NCI-H748 (cell line): ENCODE measurements around the gene FBXL3.
"Not testable (repeated sequence)": the region's sequence is repeated elsewhere in the genome, so short reads cannot be mapped to it uniquely, and the experiment has no call there.

Source experiments
- DNase-seq: peaks from one replicate; lab custom pipeline; 2025; ENCODE audit not compliant: unreplicated experiment; lab: John Stamatoyannopoulos, UW

Gene FBXL3

DNA sequence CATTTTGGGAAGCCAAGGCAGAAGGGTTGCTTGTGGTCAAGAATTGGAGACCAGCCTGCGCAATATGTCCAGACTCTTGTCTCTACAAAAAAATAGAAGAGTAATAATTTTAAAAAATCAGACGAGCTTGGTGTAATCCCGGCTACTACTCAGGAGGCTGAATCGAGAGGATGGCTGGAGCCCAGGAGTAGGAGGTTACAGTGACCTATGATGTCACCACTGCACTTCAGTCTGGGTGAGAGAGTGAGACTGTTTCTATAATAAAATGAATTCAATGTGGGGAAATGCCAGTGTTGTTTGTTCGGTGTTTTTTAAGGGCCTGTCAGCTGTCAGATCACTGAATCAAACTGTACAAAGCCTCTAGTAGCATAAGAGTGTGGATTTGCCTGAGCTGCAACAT lies 1.2 kb upstream of the FBXL3 start:
- peak; percentile 34 for DNase-seq

- peak; percentile 87 for DNase-seq
Observed at GRCh38 chr13:77026255-77026860, 601 bp downstream of the FBXL3 start.

DNA sequence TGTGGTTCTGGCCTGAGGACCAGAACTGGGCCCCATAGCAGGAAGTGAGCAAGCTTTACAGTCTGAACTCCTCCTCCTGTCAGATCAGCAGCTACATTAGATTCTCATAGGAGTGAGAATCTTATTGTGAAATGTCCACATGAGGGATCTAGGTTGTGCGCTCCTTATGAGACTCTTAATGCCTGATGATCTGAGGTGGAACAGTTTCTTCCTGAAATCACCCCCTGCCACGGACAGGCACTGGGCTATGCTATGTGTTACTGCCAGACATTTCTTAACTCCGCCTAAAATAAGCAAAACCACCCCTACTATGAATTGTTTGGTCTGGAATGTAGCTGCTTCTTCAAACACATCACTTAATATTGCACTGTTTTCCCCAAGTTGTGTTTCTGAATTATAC lies 4.6 kb downstream of the FBXL3 start:
- no peak for DNase-seq

DNA sequence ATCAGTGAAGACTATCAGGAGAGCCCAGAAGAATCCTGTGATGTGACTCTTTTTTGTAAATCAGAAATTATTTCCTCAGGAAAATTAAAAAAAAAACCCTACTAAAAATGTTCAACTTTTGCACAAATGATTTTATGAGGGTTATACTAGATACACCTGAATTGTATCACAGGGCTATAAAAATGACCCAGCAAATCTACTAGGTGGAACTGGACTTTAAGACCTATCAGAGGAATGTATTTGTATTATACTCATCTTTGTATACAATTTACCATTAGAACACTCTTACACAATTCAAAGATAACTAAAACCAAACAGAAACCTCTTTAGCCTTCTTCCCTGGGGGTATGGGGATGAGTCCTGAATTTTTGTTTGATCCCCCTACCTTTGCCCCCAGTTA lies 7.2 kb downstream of the FBXL3 start:
- no peak for DNase-seq

DNA sequence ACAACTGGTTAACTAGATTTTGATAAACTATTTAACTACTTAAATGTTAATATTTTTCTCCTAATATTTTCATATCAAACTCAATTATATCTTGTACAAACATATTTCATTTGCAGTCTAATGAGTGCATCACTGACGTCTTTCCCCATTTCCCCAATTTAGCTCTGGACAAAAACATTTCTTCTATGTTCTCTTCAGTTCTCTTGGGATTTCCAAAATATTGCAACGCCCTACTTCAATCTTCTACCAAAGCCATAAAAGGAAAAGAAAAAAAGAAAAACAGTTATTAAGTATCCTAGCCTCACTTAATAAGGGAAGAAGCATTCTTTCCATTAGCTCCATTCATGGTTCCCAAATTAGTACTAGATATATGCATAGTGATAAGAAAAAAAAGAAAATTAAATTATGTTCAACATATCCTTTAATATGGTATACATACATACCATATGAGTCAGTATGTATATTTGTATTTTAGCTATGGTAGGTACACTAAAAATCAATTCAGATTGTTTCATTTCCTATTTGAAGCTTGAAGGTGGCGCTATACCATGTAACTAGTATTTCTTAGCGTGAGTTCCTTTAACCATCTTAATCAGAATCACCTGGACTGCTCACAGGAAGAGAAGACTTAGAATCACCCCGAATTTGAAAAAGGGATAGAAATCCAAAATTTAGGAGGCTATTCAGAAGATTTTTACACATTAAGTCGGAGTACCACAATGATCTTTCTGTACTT lies 9.9 kb downstream of the FBXL3 start:
- DNase-seq: no peak

- no peak for DNase-seq
Observed at GRCh38 chr13:77016251-77016812, 10.6 kb downstream of the FBXL3 start.

- no peak for DNase-seq
Observed at GRCh38 chr13:77014906-77015685, 11.9 kb downstream of the FBXL3 start.

DNA sequence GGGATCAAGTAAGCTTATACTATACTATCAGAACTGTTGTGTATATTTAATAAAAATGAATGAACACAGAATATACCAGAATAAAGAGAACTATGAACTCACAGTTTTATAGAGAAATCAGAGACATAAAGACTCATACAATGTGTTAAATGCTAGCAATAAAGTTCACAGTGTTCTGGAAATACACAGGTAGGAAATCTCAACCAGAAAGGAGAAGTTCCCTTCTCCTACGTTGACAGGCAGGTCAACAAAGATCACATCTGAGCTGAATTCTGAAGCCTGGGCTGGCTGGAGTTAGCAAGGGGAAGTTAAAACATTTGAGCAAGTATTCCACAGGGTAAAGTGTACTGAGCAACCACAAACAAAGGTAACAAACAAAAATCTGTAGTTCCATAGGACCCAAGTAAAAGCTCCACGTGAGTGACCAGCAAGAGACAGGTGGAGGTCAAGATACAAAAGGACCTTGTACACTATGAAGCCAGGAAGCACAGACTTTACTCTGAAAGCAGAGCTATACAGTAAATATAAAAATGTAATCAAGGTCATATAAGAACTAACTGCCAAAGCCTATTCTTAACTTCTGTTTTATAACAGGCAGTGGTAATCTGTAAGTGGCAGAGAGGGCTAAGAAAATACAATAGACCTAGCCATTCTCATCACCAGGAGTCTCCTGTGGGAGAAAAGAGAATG lies 13.0 kb downstream of the FBXL3 start:
- DNase-seq: no peak

GRCh38 chr13:77009719-77010118 lies 17.2 kb downstream of the FBXL3 start:
- DNase-seq: not testable (repeated sequence)

DNA sequence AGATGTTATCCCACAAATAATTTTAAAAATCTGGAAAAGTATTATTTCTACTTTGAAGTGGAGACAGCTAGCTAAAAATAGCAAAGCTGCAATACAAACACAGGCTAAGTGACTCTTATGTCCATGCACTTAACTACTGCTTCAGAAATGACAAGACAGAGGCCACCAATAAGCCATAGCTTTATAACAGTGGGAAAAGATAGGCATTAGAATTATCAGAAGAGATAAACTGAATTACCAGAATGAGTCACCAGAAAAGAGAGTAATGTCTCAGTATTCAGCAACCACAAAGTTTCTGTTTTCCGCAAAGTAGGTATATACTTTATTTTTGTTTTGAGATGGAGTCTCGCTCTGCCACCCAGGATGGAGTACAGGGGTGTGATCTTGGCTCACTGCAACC lies 17.9 kb downstream of the FBXL3 start:
- DNase-seq: no peak

- not testable (repeated sequence) for DNase-seq
Observed at GRCh38 chr13:77008337-77008736, 18.6 kb downstream of the FBXL3 start.

DNA sequence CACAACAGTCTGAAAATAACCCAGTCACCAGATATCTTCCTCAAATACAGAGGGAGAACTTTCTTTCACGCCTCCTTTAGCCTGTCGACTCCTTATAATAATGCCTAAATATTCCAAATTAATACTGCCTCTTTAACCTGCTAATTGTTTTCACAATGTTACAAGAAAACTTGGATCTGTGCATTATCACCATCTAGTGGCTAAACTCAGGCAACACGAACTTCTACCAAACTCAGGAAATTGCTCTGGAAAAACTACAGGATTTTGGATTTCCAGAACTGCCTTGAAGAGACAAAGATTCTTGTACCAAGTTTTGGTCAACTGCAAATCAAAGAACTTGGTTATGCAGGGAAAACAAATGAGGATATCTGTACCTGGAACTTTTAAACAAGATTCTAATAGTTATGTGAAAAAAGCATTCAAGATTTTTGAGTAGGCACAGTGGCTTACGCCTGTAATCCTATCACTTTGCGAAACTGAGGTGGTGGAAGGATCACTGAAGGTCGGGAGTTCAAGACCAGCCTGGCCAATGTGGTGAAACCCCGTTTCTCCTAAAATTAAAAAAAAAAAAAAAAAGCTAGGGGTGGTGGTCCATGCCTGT lies 24.3 kb downstream of the FBXL3 start:
- DNase-seq: peak; percentile 33

- DNase-seq: no peak
Observed at GRCh38 chr13:77001963-77002587, 24.9 kb downstream of the FBXL3 start.

DNA sequence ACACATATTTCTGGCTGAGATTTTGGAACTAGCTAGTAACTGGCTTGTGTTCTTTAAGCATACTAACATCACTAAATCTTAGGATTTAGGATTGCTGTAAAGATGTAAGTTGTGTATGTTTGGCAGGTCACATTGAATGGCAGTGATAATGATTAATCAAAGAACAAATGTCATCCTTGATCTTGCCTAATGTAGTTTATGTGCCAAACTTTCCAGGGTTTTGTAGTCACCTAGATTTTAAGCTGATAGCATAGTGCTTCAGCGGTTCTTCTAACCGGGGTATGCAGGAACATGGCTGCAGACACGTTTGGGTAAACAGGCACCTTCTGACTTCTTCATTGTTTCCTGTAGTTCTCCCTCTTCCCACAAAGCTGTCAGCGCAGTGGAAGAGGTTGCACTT lies 25.4 kb downstream of the FBXL3 start:
- DNase-seq: no peak

- DNase-seq: no peak
Observed at GRCh38 chr13:77000475-77000874, 26.5 kb downstream of the FBXL3 start.

DNA sequence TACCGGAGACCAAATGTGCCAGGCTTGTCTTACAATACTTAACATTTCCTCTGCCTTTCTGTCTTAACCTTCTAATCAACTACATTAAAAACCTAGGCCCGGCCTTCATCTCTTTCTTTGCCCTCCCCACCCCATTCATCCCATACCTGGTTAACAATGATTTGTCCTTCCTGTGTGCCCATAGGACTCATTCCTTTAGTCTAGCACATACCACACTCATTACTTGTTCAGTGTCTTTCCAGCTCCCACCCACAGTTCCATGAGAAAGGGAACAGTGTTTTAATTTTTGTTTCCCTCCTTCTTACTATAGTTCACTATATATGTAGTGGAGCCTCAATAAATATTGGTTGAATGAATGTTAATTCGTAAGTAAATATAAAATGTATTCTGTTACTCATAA lies 32.7 kb downstream of the FBXL3 start:
- no peak for DNase-seq

DNA sequence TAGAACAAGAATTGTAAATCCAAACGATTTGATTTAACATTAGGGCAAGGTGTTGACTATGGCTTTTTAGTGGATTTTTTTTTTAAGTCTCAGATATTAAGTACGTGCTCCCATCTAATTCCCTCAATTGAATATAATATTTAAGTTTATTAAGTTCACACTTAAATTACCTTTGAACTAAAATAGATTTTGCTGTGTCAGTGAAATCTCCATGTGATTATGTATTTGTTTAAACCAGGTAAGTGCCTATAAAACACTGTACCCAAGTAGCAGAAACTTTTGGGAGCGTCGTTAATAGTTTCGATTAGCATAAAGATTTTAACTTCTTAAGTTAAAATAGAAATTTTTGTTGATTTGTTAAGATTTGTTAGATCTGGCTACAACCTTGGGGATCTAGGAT lies 33.5 kb downstream of the FBXL3 start:
- DNase-seq: no peak

- no peak for DNase-seq
Observed at GRCh38 chr13:76993021-76993420, 33.9 kb downstream of the FBXL3 start.

DNA sequence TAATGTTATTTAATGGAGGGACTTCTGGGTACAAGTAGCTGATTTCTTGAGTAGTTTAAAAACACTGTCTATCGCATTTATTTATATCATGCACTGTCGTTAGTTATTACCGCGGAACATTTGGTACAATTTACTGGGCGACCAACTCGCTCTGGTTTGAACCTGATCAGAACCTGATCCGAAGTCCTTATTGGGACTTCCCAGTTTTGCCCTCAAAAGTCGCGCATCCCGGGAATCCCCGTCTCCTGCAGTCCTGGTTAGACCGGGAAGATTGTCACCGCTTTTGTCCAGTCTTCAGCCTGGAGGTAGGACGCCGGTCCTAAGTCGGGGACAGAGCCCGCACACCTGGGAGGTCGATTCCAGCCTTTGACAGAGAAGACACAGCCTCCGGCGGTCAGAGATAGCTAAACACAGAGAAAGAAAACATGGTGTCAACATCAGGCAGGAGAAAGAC lies 34.4 kb downstream of the FBXL3 start:
- DNase-seq: peak; percentile 43
